ENCODE results near the gene C11orf91.

DNA sequence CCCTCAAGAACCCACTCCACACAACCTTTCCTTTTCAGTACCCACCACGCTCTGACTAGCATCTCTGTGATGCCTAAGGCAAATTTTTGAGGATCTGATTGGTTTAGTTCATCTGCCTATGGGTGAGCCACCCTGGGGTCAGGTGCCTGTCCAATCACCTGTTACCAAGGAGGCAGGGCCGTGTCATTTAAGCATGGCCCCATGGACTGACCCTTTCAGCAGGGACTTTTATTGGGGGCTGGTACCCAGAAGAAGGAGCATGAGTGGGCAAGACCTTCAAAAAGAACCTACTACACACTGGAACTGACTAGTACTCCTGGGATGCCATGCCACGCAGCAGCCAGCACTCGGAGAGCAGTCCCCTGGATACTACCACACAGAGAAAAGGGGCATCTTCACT, 28.4 kb downstream of the C11orf91 start:
- TF ChIP-seq POLR2AphosphoS5 (IDR thresholded peaks at IDR 0.05; ENCODE audit: low read depth, low read length) = no peak
- TF ChIP-seq, protein P1, sequence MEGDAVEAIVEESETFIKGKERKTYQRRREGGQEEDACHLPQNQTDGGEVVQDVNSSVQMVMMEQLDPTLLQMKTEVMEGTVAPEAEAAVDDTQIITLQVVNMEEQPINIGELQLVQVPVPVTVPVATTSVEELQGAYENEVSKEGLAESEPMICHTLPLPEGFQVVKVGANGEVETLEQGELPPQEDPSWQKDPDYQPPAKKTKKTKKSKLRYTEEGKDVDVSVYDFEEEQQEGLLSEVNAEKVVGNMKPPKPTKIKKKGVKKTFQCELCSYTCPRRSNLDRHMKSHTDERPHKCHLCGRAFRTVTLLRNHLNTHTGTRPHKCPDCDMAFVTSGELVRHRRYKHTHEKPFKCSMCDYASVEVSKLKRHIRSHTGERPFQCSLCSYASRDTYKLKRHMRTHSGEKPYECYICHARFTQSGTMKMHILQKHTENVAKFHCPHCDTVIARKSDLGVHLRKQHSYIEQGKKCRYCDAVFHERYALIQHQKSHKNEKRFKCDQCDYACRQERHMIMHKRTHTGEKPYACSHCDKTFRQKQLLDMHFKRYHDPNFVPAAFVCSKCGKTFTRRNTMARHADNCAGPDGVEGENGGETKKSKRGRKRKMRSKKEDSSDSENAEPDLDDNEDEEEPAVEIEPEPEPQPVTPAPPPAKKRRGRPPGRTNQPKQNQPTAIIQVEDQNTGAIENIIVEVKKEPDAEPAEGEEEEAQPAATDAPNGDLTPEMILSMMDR (IDR thresholded peaks at IDR 0.05) = no peak
